LoVo (cell line): Measurements from ENCODE around the gene TTN.
"Not testable (repeated sequence)": the region's sequence is repeated elsewhere in the genome, so short reads cannot be mapped to it uniquely, and the experiment has no call there.

Experiments
- DNase-seq: peaks from one replicate; pipeline ENCODE4 v3.0.0-alpha.2; 2016; ENCODE audit warnings: low spot score

Gene TTN

DNA sequence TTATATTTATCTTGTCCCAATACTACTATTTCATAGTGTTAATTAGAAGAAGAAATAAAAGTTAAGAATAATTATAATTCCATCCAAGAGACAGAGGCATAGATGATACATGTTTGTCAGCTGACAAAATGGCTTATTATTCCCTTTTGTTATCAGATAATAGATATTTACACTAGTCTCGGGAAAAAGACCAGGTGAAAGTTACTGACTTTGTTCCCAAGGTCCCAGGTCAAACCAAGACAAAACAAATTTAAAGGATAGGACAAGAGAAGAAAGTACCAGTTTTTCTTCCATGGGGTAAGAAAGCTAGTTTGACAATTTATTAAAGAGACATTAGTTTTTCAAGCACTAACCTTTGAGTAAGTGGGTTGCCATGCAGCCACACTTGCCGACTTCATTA, 73.2 kb downstream of the TTN start:
- DNase-seq, result no peak

GRCh38 chr2:178732913-178733312, 74.3 kb downstream of the TTN start:
- DNase-seq, result no peak

DNA sequence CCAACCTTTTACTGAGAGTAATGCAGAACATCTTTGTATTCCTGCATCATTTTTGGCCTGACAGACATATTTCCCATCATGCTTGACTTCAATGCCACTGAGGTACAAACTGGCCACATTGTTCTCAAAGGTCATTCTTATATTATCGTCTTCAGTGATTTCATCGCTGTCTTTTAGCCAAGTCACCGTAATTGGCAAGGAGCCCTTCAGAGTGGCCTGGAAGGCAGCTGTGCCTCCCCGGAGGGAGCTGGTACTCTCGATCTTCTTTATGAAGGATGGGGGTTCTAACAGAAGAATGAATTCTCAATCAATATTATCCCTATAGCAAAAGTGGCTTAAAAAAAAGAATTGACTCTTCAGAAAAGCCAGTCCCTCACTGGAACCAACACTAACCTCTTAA, 75.9 kb downstream of the TTN start:
- DNase-seq, result no peak

GRCh38 chr2:178730049-178730448, 77.2 kb downstream of the TTN start:
- no peak for DNase-seq

GRCh38 chr2:178723786-178724346, 83.4 kb downstream of the TTN start:
- no peak for DNase-seq

- DNase-seq, result no peak
Measured at GRCh38 chr2:178722296-178722695, 84.9 kb downstream of the TTN start.

GRCh38 chr2:178718988-178719387, 88.2 kb downstream of the TTN start:
- DNase-seq, result no peak

GRCh38 chr2:178718283-178718682, 88.9 kb downstream of the TTN start:
- DNase-seq, result no peak

DNA sequence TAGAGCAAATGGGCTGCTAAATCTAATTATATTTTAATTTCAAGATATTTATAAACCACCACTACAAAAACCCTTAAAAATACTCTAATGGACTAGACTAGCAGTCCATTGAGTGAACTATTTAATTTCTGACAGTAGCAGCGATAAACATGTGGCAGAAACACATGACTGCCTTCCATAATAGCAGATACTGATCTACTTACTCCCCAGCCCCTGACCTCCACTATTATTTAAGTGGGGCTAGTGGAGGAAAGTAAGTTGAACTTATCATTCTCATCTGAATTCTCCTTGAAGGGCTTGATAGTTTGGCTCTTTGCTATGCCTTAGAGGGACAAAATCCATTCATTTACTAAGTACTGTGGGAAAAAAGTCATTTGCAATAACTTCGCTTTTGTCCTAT, 90.8 kb downstream of the TTN start:
- DNase-seq, result no peak

- DNase-seq, result no peak
Measured at GRCh38 chr2:178715366-178715765, 91.9 kb downstream of the TTN start.

- DNase-seq, result no peak
Measured at GRCh38 chr2:178707476-178707875, 99.7 kb downstream of the TTN start.

DNA sequence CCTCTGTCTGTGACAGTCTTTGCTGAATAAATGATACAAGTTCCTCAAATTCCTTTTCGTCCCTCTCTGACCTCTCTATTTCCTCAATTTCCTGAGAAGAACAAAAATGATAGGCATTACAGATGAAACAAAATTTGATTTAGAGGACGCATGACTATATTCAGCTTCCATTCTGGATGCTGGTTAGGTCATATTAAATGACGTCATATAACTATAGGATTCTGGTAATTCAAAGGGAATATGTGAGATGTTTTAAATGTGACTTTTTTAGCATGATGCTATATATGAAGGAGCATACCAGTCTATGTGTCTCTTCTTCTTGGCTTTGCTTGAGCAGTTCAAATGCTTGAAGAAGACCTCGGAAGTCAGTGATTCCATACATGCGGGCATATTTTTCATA, 102.3 kb downstream of the TTN start:
- no peak for DNase-seq

DNA sequence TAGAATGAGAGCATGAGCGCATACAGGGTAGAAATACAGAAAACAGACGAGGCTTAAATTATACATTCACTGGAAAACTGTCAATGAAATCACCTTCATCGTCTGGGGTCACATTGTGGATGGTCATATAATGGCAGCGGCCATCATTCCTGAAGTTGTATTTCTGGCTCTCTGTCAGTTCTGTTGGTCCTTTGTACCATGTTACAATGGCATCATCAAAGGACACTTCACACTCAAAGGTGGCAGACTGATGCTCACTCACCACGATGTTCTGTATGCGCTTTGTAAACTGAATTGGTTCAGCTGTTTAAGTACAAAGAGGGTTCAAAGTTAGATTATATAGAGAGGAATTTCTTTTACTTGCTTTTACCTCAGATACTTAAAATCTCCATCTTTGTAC, 104.9 kb downstream of the TTN start:
- DNase-seq, result no peak

DNA sequence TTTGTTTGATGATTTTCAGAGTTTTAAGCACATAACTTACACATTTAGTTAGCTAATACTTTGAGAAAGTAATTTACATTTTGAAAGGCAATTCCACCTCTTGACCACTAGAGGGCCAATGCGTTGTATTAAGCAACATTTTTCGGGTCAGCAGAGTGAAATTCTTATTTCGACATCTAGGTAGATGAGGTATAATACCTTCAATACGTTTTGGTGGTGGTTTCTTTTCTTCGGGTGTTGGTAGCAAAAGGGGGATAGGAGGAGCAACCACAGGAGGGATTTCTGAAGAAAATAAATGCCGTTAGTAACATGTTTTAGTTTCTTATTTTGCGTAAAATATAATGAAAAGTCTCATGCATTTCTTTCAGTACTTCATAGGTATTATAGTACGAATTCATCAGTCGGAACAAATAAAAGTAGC, 106.3 kb downstream of the TTN start:
- peak; percentile 62 for DNase-seq

DNA sequence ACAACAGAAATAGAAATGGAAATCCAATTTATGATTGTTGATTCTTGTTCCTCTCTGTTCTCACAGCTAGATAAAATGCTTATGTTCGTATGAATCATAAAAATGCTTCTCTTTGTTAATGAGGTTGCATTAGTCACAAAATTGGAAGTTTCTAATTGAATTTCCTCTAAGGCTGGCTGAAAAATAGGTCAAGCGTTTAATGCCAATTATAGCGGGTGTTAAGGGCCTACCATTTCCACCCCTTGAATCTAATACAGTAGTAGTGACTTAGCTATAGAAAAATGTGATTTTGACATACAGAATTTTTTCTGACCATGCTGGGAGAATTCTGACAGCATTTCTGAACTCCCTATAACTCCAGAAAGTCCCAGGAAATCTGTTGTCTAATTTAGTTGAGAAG, 107.1 kb downstream of the TTN start:
- no peak for DNase-seq

GRCh38 chr2:178692845-178693244, 114.4 kb downstream of the TTN start:
- no peak for DNase-seq

- no peak for DNase-seq
Measured at GRCh38 chr2:178689808-178690207, 117.4 kb downstream of the TTN start.

DNA sequence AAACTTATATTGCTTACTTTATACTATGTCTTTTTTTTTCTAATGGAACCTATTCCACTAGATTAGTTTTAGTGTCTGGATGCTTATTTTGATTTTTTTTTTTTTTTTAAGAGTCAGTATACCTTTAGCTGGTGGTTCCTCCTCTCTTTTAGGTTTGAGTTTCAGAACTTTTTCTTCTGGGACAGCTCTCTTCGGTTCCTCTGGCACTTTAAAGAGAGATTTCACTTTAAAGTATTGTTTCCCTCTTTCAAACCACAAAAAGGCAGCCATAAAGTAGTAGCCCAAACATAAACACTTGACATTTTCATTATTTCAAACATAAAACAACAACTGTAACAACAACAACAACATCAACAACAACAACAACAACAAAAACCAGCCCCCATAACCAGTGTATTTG, 123.3 kb downstream of the TTN start:
- DNase-seq, result no peak

DNA sequence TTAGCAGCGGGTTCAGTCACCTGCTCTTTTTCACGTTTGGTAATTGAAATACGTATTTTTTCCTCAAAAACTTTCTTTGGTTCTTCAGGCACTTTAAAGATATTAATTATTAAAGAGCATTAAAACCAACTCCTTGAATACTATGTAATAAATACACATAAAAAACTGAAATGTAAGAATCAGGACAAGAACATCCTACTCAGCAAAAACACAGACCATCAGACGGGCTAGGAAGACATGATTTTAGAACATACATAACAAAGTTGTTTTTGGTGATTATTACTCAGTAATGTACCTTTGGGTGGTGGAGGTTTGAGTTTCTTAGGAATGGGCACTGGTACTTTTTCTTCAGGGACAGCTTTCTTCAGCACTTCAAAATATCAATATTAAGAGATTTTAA, 126.1 kb downstream of the TTN start:
- no peak for DNase-seq

DNA sequence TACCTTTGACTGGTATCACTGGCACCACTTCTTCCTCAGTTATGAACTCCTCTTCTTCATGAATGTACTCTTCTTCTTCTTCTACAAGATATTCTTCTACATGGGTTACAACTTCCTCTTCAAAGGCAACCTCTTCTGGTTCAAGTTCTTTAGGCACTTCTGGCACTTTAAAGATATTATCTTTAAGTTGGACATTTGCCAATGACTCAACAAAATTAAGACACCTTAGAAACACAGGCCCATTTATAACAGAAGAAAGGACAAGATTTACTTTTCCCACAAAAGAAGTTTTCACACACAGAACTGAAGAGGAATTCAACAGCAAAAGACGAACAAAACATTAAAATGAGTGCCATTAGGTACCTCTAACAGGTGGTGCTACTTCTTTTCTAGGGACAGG, 127.3 kb downstream of the TTN start:
- DNase-seq, result no peak

- DNase-seq, result no peak
Measured at GRCh38 chr2:178677599-178677998, 129.6 kb downstream of the TTN start.

GRCh38 chr2:178676046-178676445, 131.2 kb downstream of the TTN start:
- no peak for DNase-seq

DNA sequence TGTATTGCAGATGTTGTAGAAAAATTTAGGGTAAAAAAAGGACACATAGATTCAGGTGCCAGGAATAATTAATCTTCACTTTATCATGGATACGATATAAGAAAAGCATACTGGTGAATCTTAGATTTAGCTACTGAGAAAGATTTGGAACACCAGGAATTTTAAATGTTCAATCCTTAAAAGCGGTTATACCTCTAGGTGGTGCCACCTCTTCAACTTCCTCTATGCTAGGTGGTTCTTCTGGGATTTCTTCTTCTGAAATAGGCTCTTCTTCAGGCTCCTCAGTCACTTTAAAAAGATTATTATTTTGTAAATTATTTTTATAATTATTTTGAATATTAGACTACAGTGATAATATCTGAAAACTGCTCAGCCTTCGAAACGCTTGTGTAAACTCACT, 133.1 kb downstream of the TTN start:
- DNase-seq, result no peak

DNA sequence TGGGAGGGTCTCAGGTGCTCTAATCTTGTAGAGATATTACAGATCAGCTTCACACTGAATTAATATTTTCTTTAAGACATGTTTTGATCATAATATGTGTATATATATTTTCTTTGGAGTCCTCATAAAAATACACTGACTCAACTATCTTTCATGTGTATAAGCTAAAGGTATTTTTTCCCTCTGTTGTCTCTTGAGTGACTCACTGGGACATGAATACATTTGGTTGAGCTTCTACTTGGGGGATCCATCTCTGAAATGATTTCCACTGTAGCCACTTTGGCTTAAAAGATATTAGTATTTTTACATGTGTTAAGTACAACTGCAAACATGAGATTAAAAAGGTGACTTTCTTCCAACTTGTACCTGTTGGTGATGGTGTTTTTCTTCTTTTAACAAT, 140.8 kb downstream of the TTN start:
- DNase-seq, result no peak

DNA sequence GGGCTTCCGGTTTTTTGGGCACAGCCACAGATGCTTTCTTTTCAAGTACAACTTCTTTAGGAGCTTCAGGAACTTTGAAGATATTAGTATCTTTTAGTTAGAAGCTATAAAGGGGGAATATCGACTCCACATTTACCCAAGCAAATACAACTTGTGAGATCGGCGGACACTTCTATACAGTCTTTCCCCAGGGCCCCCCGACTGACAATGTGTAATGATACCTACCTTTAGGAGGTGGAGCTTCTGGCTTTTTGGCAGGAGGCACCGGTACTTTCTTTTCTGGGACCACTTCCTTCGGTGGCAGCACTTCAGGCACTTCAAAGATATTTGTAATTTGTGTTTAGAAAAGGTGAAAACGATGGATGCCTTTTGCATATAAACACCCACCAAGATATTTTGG, 148.7 kb downstream of the TTN start:
- DNase-seq, result not testable (repeated sequence)
